Amygdala (tissue), 56 donors: ENCODE results near the gene COASY.

Experiments
- DNase-seq, 56 donors: peaks; one replicate each; lab custom pipeline; 2025; lab: John Stamatoyannopoulos, UW

COASY gene

GRCh38 chr17:42568341-42569111 lies 6.6 kb downstream of the COASY start:
- no peak for DNase-seq

DNA sequence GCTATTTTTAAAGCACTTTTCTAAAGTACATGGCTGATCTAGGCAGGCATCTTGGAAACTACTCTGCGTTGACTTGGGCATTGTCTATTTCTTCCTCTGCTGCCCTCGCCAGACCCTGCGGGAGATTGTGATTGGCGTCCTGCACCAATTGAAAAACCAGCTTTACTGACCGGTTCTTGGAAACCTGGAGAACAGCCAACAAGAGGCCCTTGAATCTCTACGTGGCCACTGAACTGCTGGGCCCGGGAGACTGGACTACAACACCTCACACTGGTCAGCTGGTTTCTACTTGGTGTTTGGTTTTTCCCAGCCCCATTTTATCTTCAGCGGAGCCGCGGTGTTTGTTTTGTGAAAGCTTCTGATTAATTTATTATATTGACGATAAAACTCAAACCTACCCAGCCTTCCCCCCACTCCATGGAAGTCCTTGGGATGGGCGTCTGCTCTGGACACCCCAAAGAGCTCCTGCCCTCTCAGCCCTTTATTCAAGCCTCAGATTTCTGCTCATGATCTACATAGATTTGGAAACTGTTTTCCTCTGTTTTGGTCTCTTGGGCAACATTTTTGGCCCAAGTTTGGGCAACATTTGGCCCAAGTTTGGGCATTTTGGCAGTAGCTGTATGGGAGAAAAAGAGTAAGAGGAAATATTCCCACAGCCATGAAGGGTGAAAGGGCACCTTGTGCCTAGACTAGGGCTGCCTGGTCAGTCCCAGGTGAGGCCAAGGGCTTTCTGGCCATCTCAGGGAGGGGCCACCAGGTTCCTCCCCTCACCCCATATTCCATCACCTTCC lies 9.7 kb downstream of the COASY start:
- no peak for DNase-seq

DNA sequence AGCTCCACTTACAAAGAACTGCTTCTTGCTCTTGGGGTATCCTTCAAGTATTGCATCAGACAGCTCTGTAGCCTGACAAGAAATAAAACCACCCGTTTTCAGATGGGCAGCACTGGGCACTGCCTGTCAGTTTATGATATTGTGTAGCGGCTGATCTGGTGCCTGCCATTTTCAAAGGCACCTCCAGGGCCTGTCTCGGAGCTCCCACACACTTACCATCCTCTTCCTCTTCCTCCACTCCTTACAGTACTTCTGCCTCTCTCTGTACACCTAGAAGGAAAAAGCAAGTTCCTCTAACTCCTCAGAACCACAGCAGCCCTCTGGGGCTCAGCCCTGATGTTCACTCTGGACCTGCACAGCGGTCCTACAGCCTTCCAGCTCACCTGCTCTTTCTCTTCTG lies 11.1 kb downstream of the COASY start:
- no peak for DNase-seq

- no peak for DNase-seq
Observed at GRCh38 chr17:42574463-42574862, 12.5 kb downstream of the COASY start.

DNA sequence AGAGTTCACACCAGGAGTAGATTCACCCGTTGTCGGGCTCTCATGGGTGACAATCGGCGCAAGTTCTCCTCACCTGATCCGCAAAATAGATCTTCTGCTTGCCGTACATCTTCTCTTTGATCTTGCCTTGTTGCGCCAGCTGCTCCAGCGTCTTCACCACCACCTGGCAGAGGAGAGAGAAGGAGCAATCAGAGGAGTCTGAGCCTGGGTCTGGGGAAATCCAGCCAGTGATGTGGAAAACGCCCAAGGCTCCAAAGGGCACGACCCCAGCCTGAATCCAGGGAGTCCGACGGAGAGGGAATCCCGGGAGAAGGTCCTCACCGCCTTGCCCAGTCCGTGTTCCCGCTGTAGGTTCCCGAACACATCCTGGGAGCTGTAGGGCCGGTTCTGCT lies 15.2 kb downstream of the COASY start:
- DNase-seq, result no peak

DNA sequence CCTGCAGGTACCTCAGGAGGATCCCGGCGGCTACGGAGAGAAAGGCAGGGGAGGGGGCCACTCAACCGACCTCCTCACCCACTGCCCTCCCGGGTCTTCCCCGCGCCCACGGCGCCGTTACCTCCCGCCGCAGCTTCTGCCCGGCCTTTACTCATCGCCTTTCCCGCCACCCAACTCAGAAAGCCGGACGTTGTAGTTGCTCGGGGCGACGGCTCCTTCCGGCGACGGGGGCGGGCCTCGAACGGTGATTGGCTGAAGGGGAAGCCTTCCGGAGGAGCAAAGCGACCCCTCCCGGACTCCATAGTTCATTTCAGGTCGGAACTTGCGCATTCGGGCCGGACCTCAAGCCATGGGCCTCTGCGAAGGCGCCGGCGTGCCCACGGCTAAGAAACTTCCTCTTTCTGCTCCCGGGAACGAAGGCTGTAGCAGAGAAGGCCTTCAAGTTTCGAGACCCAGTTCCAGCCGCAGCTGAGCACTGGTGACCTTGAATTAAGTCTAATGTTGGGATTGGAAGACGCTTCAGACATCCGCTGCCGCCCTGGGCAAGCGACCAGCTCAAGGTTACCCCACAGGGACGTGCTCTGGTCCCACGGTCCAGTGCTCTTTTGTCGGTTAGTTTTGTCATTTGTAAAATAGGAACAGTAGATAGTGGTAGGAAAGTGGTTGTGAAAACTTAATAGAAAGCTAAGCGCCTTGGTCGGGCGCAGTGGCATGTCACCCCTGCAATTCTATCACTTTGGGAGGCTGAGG lies 15.8 kb downstream of the COASY start, which contains the start of gene PSMC3IP:
Gene PSMC3IP (minus strand): TSS at position 198 of the 750 bp plus-strand sequence. CDS start 43 bp downstream, at position 155.
- peak; percentile 65 to 95 (median 90) for DNase-seq

GRCh38 chr17:42578282-42578869 lies 16.4 kb downstream of the COASY start:
- DNase-seq, result peak in 41 of 56 donors; percentile 9 to 81 (median 37)

DNA sequence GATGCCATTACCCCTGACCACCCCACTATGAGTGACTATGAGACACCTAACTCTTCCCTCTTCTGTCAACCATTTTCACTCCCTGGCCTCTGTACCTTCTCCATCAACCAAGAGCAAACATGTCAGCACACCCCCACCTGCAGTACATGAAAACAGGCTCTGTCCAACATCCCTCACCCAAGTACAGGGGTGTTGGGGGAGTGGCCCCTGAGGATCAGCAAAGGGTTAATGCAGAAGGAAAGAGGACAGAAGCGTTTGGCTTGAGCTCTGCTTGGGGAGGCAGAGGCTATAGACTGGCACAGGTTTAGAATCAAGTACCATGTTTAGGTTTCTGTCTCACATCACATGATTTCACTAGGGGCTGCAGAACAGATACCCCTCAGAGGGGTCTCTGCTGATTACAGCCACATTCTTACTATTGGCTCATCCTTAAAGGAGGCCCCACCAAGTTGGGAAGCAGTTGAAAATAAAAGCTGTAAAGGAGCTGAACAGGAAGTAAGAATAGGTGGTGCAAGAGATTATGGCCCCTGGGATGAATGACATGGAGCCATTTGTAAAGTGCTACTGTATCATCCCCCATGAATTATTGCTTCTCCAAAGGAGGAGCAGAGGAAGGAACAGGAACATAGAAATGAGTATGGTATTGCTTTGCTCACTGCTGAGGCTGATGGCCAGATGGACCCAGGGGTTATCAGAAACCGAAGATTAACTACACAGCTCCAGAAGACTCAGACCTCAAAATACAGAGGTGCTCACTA lies 18.0 kb downstream of the COASY start:
- DNase-seq, result no peak

DNA sequence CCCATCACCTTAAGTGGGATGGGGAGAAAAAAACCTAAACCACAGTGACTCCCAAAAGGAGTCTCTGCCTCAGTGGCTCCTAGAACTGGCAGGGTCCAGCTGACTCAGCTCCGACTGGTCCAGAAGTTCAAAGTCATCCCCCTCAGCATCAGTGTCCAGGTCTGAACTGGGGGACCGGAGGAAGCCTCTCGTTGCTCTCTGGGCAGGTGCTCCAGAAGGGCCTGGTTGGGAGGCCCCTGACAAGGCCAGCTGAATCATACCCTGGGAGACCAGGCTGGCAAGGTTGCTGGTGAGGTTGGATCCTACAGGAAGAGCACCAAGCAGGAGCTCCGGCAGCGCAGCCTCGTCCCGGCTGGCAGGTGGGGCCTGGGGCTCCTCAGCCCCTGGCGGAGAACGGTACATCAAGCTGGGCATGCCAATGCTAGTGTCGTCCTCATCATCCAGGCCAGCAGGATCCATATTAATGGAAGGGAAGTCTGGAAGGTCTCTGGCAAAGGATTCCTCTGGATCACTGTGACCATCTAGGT lies 19.9 kb downstream of the COASY start:
- no peak for DNase-seq

DNA sequence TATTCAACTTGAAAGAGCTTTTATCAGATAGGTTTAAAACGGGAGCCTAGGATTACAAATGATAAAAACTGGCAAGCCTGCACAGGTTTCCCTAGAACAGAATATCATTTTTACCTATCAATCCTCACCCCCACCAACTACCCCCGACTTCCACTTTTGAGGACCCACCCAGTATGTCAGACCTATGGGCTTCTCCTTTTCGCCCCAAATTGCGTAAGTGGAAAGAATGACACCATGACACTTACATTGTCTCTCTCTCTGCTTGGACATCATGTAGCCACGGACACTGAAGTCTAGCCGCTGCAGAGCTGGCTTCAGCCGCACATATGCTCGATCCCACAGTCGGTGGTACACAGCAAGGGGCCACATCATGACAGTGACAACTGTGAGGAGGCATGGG lies 22.9 kb downstream of the COASY start:
- DNase-seq, result no peak

DNA sequence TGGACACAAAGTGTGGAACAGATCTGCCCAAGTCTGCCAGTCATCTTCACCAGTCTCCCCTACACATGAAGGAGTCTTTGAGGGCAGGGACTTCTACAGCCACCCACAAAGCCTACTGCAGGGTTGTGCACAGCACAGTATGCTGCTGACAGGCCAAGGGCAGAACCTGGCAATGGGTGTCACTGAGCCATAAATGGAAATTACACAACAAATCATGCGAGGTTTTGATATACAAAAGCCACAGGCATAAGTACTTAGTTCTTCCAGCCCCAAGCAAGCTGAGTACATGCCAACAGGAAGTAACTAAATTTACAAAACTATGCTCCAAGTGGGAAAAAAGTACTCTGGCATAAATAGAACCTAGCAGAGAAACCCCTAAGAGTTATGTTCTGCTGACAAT lies 23.4 kb downstream of the COASY start:
- DNase-seq, result no peak

DNA sequence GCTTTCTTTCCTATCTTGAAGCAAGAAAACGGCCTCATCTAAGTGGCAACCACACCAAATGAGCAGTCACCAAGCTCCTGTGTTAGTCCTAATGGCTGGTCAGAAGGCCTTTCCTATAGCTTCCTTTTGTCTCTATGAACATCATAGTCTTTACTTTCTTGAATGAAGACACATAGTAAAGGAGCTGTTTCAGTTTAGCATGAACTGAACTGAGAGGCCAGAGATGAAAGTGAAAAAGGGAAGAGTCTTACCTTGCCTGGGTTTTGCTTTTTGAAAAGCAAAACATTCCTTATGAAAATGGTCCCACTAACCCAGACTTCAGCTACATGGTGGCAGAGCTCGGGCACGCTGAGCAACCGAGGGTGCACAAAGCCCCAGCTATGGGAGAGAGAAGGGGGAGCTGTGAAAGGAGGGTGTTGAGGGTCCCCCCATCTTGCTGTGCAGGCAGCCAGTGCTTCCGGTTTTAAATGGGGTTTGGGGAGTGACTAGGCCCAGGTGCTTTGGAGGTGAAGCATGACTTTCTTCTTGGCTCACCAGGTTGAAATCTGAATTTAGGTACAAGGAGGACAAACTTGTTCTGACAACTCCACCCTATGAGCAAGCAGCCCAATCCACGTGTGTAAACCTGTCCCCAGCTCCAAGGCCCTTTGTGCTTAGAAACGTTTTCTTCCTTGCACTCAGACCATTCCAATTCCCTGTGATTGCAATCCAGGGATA lies 24.7 kb downstream of the COASY start:
- DNase-seq, result no peak

DNA sequence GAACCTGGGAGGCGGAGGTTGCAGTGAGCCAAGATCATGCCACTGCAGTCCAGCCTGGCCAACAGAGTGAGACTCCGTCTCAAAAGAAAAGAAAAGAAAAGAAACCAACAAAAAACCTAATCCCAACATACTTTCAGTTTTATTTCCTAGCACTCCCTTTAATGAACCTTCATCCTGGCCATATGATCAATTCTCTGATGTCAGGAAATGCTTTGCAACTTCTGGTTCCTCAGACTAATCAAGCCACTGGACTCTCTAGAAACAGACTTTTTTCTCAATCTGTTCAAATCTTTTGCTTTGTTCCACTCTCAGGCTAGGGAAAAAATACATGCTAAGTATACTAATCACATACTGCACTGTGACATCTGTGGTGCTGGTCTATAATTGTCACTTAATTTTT lies 28.9 kb downstream of the COASY start:
- no peak for DNase-seq

- no peak for DNase-seq
Observed at GRCh38 chr17:42591411-42591810, 29.5 kb downstream of the COASY start.

DNA sequence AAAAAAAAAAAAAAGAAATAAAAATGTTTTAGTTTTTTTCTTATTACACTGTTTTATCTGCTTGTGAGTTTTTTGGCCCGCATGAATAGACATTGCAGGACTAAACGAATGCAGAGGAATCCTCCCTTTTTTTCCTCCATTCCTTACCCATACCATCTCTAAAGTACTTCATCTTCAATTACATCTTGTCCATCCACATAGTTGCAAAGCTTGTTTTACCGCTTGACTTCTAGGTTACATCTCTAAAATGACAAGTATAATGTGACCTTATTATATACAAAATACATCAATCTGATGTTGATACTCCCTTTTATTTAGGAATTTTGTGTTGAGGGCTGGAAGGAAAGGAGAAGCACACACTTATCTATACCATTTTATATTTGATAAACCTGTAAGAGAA lies 34.4 kb downstream of the COASY start:
- DNase-seq, result no peak

DNA sequence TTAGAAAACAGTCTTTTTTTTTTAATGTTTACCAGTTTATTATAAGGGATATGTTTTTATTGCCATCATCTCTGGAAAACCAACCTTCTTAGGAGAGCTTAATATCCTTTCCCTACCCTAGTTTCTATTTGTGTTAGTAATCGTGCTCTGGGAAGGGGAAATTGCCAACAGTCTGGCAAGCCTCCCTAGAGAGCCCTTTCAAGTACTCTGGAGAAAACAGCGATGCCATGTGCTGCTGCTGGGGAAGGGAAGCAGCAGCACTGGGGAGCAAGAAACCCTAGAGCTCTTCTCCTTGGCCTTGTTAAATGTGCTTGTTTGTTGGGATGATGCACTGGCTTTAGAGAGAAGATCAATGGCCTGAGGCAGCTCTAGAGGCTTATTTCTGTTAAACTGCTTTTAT lies 37.0 kb downstream of the COASY start:
- peak in 12 of 56 donors; percentile 4 to 57 (median 16) for DNase-seq

- DNase-seq, result no peak
Observed at GRCh38 chr17:42603318-42603717, 41.4 kb downstream of the COASY start.

GRCh38 chr17:42607769-42608168 lies 45.8 kb downstream of the COASY start:
- no peak for DNase-seq
